ENCODE measurements around the gene ATP1A3. TPM values are rescaled to one million over a fixed set of nuclear protein-coding genes. Genes with fewer than 3 reads are reported as not detected.
"Not testable (repeated sequence)": the region's sequence is repeated elsewhere in the genome, so short reads cannot be mapped to it uniquely, and the experiment has no call there.

ATP1A3 gene
- total RNA-seq = 1 to 10 TPM; 1.9 to 4.1 TPM
- 8.2 TPM for polyA plus RNA-seq

GRCh38 chr19:41993612-41994483 is at the start of gene ATP1A3:
Gene ATP1A3 (minus strand): TSS chr19:41994230. CDS start chr19:41994076, 154 bp downstream.
- DNase-seq = peak; percentile 49 to 73 (median 61)
- Mint-ChIP-seq H3K4me3 (peak within 1 kb of the TSS; percentile 77 to 96 (median 88)), H3K27ac (peak within 1 kb of the TSS in 7 of 8 donors; percentile 32 to 99 (median 93)), H3K4me1 (peaks cover 36 to 43% (median 40%) of the 10 kb centered on the region in 3 donors), H3K36me3 (no peaks in the 10 kb centered on the region), H3K27me3 (peaks cover 25 to 36% of the 10 kb centered on the region in 2 donors), H3K9me3 (no peaks in the 10 kb centered on the region)
- Histone ChIP-seq H3K4me1 (ENCODE audit: insufficient read depth, low read length) (peaks cover 22% of the 10 kb centered on the region), H3K4me3 (ENCODE audit: low read length) (peak within 1 kb of the TSS; percentile 60), H3K27ac (ENCODE audit: low read depth, low read length) (no peak within 1 kb of the TSS), H3K36me3 (ENCODE audit: insufficient read depth, low read length) (no peaks in the 10 kb centered on the region), H3K27me3 (ENCODE audit: insufficient read depth, low read length, poor library complexity, severe bottlenecking) (peaks cover 29% of the 10 kb centered on the region), H3K9me3 (ENCODE audit: low read length) (no peaks in the 10 kb centered on the region)
- ChIA-PET POLR2A (no interaction called here), CTCF (no interaction called here)

DNA sequence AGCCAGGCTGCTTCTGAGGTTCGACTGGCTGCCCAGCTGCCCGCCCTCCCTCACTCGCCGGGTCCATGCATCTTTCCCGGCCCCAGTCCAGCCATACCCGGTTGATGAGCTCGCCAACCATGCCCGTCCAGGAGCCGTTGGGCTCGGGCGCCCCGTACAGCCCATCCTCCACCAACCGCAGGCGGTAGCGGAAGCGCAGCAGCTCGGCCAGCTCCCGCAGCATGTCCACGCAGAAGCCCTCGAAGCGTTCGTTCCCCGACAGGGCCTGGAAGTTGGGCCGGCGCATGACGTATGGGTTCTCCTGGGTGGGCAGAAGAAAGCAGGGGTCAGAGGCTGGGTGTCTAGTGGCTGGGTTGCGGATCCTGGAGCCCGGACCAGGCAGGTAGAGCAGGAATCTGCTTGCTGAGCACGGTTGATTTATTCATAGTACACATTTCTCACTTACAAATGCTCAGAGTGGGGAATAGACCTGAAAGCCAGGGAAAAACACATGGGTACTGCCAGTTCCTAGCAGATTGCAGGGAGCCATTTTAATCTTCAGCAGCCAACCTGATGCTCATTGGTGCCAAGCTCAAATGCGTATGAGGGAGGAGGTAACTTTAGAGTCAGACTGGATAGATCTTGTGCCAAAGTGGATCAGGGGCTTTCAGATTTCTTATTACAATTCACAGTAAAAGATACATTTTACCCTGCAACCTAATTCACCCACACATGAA is 48.6 kb upstream of the ATP1A3 start:
- Mint-ChIP-seq H3K4me1 (no peaks in the 10 kb centered on the region), H3K4me3 (no peak overlapping the region), H3K27ac (no peak overlapping the region), H3K27me3 (peaks cover 4 to 7% of the 10 kb centered on the region in 2 donors), H3K9me3 (no peaks in the 10 kb centered on the region), H3K36me3 (no peaks in the 10 kb centered on the region)
- ChIA-PET CTCF (interaction anchor here (1.0 to 1.8 kb wide), 3 partner anchors 8 to 35 kb away, joined by 3 to 6 read pairs (median 4); no protein-coding TSS in a partner anchor), POLR2A (no interaction called here)
- Histone ChIP-seq H3K9me3 (ENCODE audit: low read length) (no peaks in the 10 kb centered on the region), H3K4me3 (ENCODE audit: low read length) (no peak overlapping the region), H3K27me3 (ENCODE audit: insufficient read depth, low read length, poor library complexity, severe bottlenecking) (no peaks in the 10 kb centered on the region), H3K36me3 (ENCODE audit: insufficient read depth, low read length) (no peaks in the 10 kb centered on the region), H3K4me1 (ENCODE audit: insufficient read depth, low read length) (no peaks in the 10 kb centered on the region), H3K27ac (ENCODE audit: low read depth, low read length) (no peak overlapping the region)
- no peak for DNase-seq

DNA sequence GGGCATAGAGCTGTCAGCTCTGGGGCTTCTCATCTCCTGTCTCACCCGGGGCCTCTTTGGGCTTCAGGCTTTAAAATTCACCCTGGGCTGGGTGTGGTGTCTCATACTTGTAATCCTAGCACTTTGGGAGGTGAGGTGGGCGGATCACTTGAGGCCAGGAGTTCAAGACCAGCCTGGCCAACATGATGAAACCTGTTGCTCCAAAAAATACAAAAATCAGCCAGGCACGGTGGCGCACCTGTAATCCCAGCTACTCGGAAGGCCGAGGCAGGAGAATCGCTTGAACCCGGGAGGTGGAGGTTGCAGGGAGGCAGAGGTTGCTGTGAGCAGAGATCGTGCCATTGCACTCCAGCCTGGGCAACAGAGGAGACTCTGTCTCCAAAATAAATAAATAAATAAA is 46.5 kb upstream of the ATP1A3 start:
- H3K27ac Mint-ChIP-seq = peak overlapping the region in 1 of 8 donors; percentile 69
- H3K27me3 Mint-ChIP-seq; H3K27ac ChIP-seq (ENCODE audit: low read depth, low read length); H3K4me1 Mint-ChIP-seq; H3K9me3 Mint-ChIP-seq; H3K36me3 Mint-ChIP-seq; H3K27me3 ChIP-seq (ENCODE audit: insufficient read depth, low read length, poor library complexity, severe bottlenecking); H3K4me3 ChIP-seq (ENCODE audit: low read length); H3K4me3 Mint-ChIP-seq; H3K4me1 ChIP-seq (ENCODE audit: insufficient read depth, low read length); H3K9me3 ChIP-seq (ENCODE audit: low read length); POLR2A ChIA-PET; H3K36me3 ChIP-seq (ENCODE audit: insufficient read depth, low read length); DNase-seq; CTCF ChIA-PET: not testable (repeated sequence)

- Mint-ChIP-seq H3K27ac (peak overlapping the region in 1 of 8 donors; percentile 50), H3K4me3 (no peak overlapping the region), H3K27me3 (peaks cover 4 to 7% of the 10 kb centered on the region in 2 donors), H3K4me1 (peaks cover 0 to 1% (median 0%) of the 10 kb centered on the region in 3 donors), H3K9me3 (no peaks in the 10 kb centered on the region), H3K36me3 (no peaks in the 10 kb centered on the region)
- no peaks in the 10 kb centered on the region for H3K27me3 ChIP-seq (ENCODE audit: insufficient read depth, low read length, poor library complexity, severe bottlenecking)
- DNase-seq = no peak
- H3K9me3 ChIP-seq (ENCODE audit: low read length) = no peaks in the 10 kb centered on the region
- no peaks in the 10 kb centered on the region for H3K36me3 ChIP-seq (ENCODE audit: insufficient read depth, low read length)
- ChIA-PET POLR2A (no interaction called here), CTCF (no interaction called here)
- no peak overlapping the region for H3K4me3 ChIP-seq (ENCODE audit: low read length)
- no peaks in the 10 kb centered on the region for H3K4me1 ChIP-seq (ENCODE audit: insufficient read depth, low read length)
- H3K27ac ChIP-seq (ENCODE audit: low read depth, low read length) = no peak overlapping the region
Measured at GRCh38 chr19:42040031-42040430, 46.0 kb upstream of the ATP1A3 start.

GRCh38 chr19:42038666-42039065 is 44.6 kb upstream of the ATP1A3 start:
- CTCF ChIA-PET = no interaction called here
- H3K36me3 Mint-ChIP-seq = no peaks in the 10 kb centered on the region
- Histone ChIP-seq H3K27ac (ENCODE audit: low read depth, low read length) (no peak overlapping the region), H3K4me1 (ENCODE audit: insufficient read depth, low read length) (no peaks in the 10 kb centered on the region), H3K27me3 (ENCODE audit: insufficient read depth, low read length, poor library complexity, severe bottlenecking) (no peaks in the 10 kb centered on the region), H3K36me3 (ENCODE audit: insufficient read depth, low read length) (no peaks in the 10 kb centered on the region), H3K4me3 (ENCODE audit: low read length) (no peak overlapping the region), H3K9me3 (ENCODE audit: low read length) (no peaks in the 10 kb centered on the region)
- no peak for DNase-seq
- peaks cover 2 to 8% (median 5%) of the 10 kb centered on the region in 3 donors for H3K4me1 Mint-ChIP-seq
- H3K9me3 Mint-ChIP-seq = no peaks in the 10 kb centered on the region
- no peak overlapping the region for H3K4me3 Mint-ChIP-seq
- peaks cover 9% of the 10 kb centered on the region in 2 donors for H3K27me3 Mint-ChIP-seq
- POLR2A ChIA-PET = no interaction called here
- H3K27ac Mint-ChIP-seq = no peak overlapping the region

DNA sequence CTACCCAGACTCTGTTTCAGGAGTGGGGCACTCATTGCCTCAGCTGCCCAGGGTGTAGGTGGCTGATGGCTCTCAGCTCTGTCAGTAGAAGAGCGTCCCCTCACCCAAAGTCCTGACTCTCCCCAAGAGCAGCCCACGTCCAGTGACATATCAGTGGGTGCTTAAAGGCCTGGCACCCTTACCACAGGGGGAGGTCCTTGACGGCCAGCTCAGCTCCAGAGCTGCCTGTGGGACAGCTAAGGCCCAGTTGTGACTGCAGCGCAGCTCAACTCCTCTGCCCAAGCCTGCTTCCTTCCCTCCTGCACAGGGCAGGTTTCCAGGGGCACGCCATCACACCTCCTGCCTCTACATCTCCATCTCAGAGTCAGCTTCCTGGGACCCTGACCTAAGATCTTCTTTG is 43.6 kb upstream of the ATP1A3 start:
- Histone ChIP-seq H3K36me3 (ENCODE audit: insufficient read depth, low read length) (no peaks in the 10 kb centered on the region), H3K27me3 (ENCODE audit: insufficient read depth, low read length, poor library complexity, severe bottlenecking) (no peaks in the 10 kb centered on the region), H3K4me3 (ENCODE audit: low read length) (no peak overlapping the region), H3K4me1 (ENCODE audit: insufficient read depth, low read length) (no peaks in the 10 kb centered on the region), H3K27ac (ENCODE audit: low read depth, low read length) (no peak overlapping the region), H3K9me3 (ENCODE audit: low read length) (no peaks in the 10 kb centered on the region)
- H3K4me3 Mint-ChIP-seq = no peak overlapping the region
- ChIA-PET CTCF (no interaction called here), POLR2A (no interaction called here)
- H3K4me1 Mint-ChIP-seq = peaks cover 2 to 8% (median 5%) of the 10 kb centered on the region in 3 donors
- peaks cover 7 to 9% of the 10 kb centered on the region in 2 donors for H3K27me3 Mint-ChIP-seq
- no peak for DNase-seq
- H3K36me3 Mint-ChIP-seq = no peaks in the 10 kb centered on the region
- no peak overlapping the region for H3K27ac Mint-ChIP-seq
- H3K9me3 Mint-ChIP-seq = no peaks in the 10 kb centered on the region

DNA sequence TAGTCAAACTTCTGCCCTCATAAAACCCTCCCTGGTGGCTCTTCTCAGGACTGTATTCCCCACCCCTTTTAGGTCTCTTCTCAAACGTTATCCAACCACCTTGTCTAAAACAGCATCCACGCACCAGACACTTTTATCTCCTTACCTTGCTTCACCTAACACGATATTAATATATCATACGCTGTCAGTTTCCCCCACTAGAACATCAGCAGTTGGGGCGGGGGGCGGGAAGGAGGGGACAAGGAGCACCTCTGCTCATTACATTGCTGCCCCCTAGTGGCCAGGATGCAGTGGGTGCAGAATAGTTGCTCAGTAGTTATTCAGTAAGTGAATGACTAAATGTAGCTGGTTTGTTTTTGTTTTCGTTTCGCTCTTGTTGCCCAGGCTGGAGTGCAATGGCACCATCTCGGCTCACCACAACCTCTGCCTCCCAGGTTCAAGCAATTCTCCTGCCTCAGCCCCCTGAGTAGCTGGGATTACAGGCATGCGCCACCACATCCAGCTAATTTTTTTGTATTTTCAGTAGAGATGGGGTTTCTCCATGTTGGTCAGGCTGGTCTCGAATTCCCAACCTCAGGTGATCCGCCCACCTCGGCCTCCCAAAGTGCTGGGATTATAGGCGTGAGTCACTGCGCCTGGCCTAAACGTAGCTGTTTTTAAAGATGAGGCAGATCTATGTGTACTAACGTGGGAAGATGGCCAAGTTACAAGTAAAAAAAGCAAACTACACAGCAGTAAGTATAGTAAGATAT is 40.8 kb upstream of the ATP1A3 start:
- not testable (repeated sequence) for H3K36me3 ChIP-seq (ENCODE audit: insufficient read depth, low read length); H3K27ac Mint-ChIP-seq; H3K36me3 Mint-ChIP-seq; H3K4me3 ChIP-seq (ENCODE audit: low read length); H3K27ac ChIP-seq (ENCODE audit: low read depth, low read length); H3K9me3 ChIP-seq (ENCODE audit: low read length); H3K9me3 Mint-ChIP-seq; H3K27me3 ChIP-seq (ENCODE audit: insufficient read depth, low read length, poor library complexity, severe bottlenecking); H3K4me1 Mint-ChIP-seq; H3K4me1 ChIP-seq (ENCODE audit: insufficient read depth, low read length)
- POLR2A ChIA-PET = interaction anchor here (0.7 kb wide), 1 partner anchor 244 kb away, joined by 3 read pairs; no protein-coding TSS in a partner anchor
- peak; percentile 47 to 76 (median 51) for DNase-seq
- CTCF ChIA-PET = interaction anchor here (0.7 to 2.1 kb wide), 11 partner anchors 8 to 406 kb away, joined by 3 to 10 read pairs (median 3); partner anchors contain the start of gene RABAC1
- peaks cover 12 to 19% of the 10 kb centered on the region in 2 donors for H3K27me3 Mint-ChIP-seq
- peak overlapping the region in 3 of 7 donors; percentile 25 to 37 (median 26) for H3K4me3 Mint-ChIP-seq

Measured in CD8-positive, alpha-beta memory T cell (primary cell).